Measurements from ENCODE around the gene RAI14. TPM values are rescaled to one million over a fixed set of nuclear protein-coding genes. Genes with fewer than 3 reads are reported as not detected.
A peak's percentile ranks its signal among the peaks of the same experiment; 100 is the strongest.

Gene RAI14
- total RNA-seq, 1 experiment from 2014 or later, result 71.5 TPM

GRCh38 chr5:34748431-34748830 is 92.3 kb downstream of the RAI14 start:
- Mint-ChIP-seq H3K27ac (ENCODE audit: unreplicated experiment) (no peak overlapping the region), H3K4me3 (ENCODE audit: unreplicated experiment) (no peak overlapping the region), H3K9me3 (ENCODE audit: unreplicated experiment) (no peaks in the 10 kb centered on the region), H3K36me3 (ENCODE audit: insufficient read depth, unreplicated experiment) (peaks cover 20% of the 10 kb centered on the region), H3K27me3 (ENCODE audit: insufficient read depth, unreplicated experiment) (no peaks in the 10 kb centered on the region), H3K4me1 (ENCODE audit: low read depth, unreplicated experiment) (peaks cover 15% of the 10 kb centered on the region)
- intact Hi-C loops (cut with micrococcal nuclease; ENCODE audit: unreplicated experiment), result no loop called here
- TF ChIP-seq CTCF (IDR thresholded peaks at IDR 0.05; ENCODE audit: insufficient read depth in 1 of 2, low read depth in 1 of 2, low read length in 1 of 2, severe bottlenecking in 1 of 2, unreplicated experiment in 1 of 2), result no peak
- ChIA-PET POLR2A (no interaction called here), CTCF (no interaction called here)
- Histone ChIP-seq H3K27me3 (replicated peaks; ENCODE audit: control insufficient read depth, insufficient read depth, low read length) (no peaks in the 10 kb centered on the region), H3K9me3 (no peaks in the 10 kb centered on the region), H3K36me3 (ENCODE audit: control insufficient read depth, insufficient read depth, low read length) (no peaks in the 10 kb centered on the region), H3K4me1 (peaks cover 14% of the 10 kb centered on the region), H3K4me3 (ENCODE audit: low read depth, low read length) (no peak overlapping the region)
- no TSS peak for BruUV-seq (replicated peaks)
- DNase-seq, result no peak

- no peaks in the 10 kb centered on the region for H3K27me3 Mint-ChIP-seq (ENCODE audit: insufficient read depth, unreplicated experiment)
- ChIA-PET POLR2A (no interaction called here), CTCF (no interaction called here)
- peaks cover 14% of the 10 kb centered on the region for H3K4me1 ChIP-seq
- peaks cover 19% of the 10 kb centered on the region for H3K4me1 Mint-ChIP-seq (ENCODE audit: low read depth, unreplicated experiment)
- TF ChIP-seq CTCF (IDR thresholded peaks at IDR 0.05; ENCODE audit: insufficient read depth in 1 of 2, low read depth in 1 of 2, low read length in 1 of 2, severe bottlenecking in 1 of 2, unreplicated experiment in 1 of 2), result no peak
- no peaks in the 10 kb centered on the region for H3K36me3 ChIP-seq (ENCODE audit: control insufficient read depth, insufficient read depth, low read length)
- H3K4me3 Mint-ChIP-seq (ENCODE audit: unreplicated experiment), result no peak overlapping the region
- H3K9me3 ChIP-seq, result no peaks in the 10 kb centered on the region
- no peak overlapping the region for H3K4me3 ChIP-seq (ENCODE audit: low read depth, low read length)
- intact Hi-C loops (cut with micrococcal nuclease; ENCODE audit: unreplicated experiment), result no loop called here
- DNase-seq, result no peak
- peaks cover 26% of the 10 kb centered on the region for H3K36me3 Mint-ChIP-seq (ENCODE audit: insufficient read depth, unreplicated experiment)
- H3K27ac Mint-ChIP-seq (ENCODE audit: unreplicated experiment), result no peak overlapping the region
- H3K9me3 Mint-ChIP-seq (ENCODE audit: unreplicated experiment), result no peaks in the 10 kb centered on the region
- H3K27me3 ChIP-seq (replicated peaks; ENCODE audit: control insufficient read depth, insufficient read depth, low read length), result no peaks in the 10 kb centered on the region
- no TSS peak for BruUV-seq (replicated peaks)
Observed at GRCh38 chr5:34749431-34749873, 93.3 kb downstream of the RAI14 start.

GRCh38 chr5:34750206-34750605 is 94.1 kb downstream of the RAI14 start:
- Mint-ChIP-seq H3K9me3 (ENCODE audit: unreplicated experiment) (no peaks in the 10 kb centered on the region), H3K27me3 (ENCODE audit: insufficient read depth, unreplicated experiment) (no peaks in the 10 kb centered on the region), H3K4me1 (ENCODE audit: low read depth, unreplicated experiment) (peaks cover 27% of the 10 kb centered on the region), H3K4me3 (ENCODE audit: unreplicated experiment) (no peak overlapping the region), H3K27ac (ENCODE audit: unreplicated experiment) (peak overlapping the region; percentile 76), H3K36me3 (ENCODE audit: insufficient read depth, unreplicated experiment) (peaks cover 23% of the 10 kb centered on the region)
- no peak for TF ChIP-seq CTCF (IDR thresholded peaks at IDR 0.05; ENCODE audit: insufficient read depth in 1 of 2, low read depth in 1 of 2, low read length in 1 of 2, severe bottlenecking in 1 of 2, unreplicated experiment in 1 of 2)
- Histone ChIP-seq H3K4me3 (ENCODE audit: low read depth, low read length) (no peak overlapping the region), H3K9me3 (no peaks in the 10 kb centered on the region), H3K27me3 (replicated peaks; ENCODE audit: control insufficient read depth, insufficient read depth, low read length) (no peaks in the 10 kb centered on the region), H3K4me1 (peaks cover 14% of the 10 kb centered on the region), H3K36me3 (ENCODE audit: control insufficient read depth, insufficient read depth, low read length) (no peaks in the 10 kb centered on the region)
- no TSS peak for BruUV-seq (replicated peaks)
- ChIA-PET CTCF (no interaction called here), POLR2A (no interaction called here)
- DNase-seq, result no peak
- intact Hi-C loops (cut with micrococcal nuclease; ENCODE audit: unreplicated experiment), result loop anchor here (10.0 kb wide), 1 partner anchor 225 kb away; no protein-coding TSS in a partner anchor
